Measurements from ENCODE around the gene RLBP1.

GRCh38 chr15:89165677-89166076, 55.7 kb downstream of the RLBP1 start:
- TF ChIP-seq TAF1 (IDR thresholded peaks at IDR 0.05; ENCODE audit: low read depth): no peak
- TF ChIP-seq CTCF (IDR thresholded peaks at IDR 0.05; ENCODE audit: poor library complexity, severe bottlenecking): no peak
- no peak for TF ChIP-seq EZH2 (IDR thresholded peaks at IDR 0.05; ENCODE audit: borderline replicate concordance, insufficient read depth, low read length, poor library complexity, severe bottlenecking)
- no peak for TF ChIP-seq POLR2AphosphoS5 (IDR thresholded peaks at IDR 0.05)
- no peak for TF ChIP-seq REST (IDR thresholded peaks at IDR 0.05; ENCODE audit: borderline replicate concordance)
- no peak for TF ChIP-seq RAD21 (conservative IDR thresholded peaks at IDR 0.05)
- no peak for TF ChIP-seq EP300 (conservative IDR thresholded peaks at IDR 0.05; ENCODE audit: poor library complexity, severe bottlenecking)
- TF ChIP-seq SMC3 (conservative IDR thresholded peaks at IDR 0.05; ENCODE audit: poor library complexity): no peak
- no peak for TF ChIP-seq MXI1 (conservative IDR thresholded peaks at IDR 0.05; ENCODE audit: poor library complexity, severe bottlenecking)

Data from neural cell (in vitro differentiated cells).